GM23338 (cell line): ENCODE measurements around the gene ESX1. TPM values are rescaled to one million over a fixed set of nuclear protein-coding genes. Genes with fewer than 3 reads are reported as not detected.

Source experiments
- ATAC-seq: fragments of 200-7000 bp; cut with Tn5 transposase; 3 replicates; pipeline ENCODE4 v1.9.1; 2020
- DNase-seq: peaks from one replicate; pipeline ENCODE4 v3.0.0-alpha.2; 2015; ENCODE audit warnings: low spot score
- H2AFZ ChIP-seq: fragments of 200-600 bp; sonication (generic); 2 replicates; pipeline ENCODE4 v1.8.0; 2016; ENCODE audit warnings: antibody characterized with exemption, mild to moderate bottlenecking, moderate library complexity
- H3F3A ChIP-seq: fragments of 200-600 bp; sonication (generic); replicated peaks from 2 replicates; pipeline ENCODE4 v1.8.0; 2017; ENCODE audit warnings: antibody characterized with exemption, mixed run types, low read depth
- H3K27ac ChIP-seq: fragments of 200-600 bp; sonication (generic); 2 replicates; pipeline ENCODE4 v1.6.1; 2016; ENCODE audit warnings: low read depth
- H3K27me3 ChIP-seq: fragments of 200-600 bp; sonication (generic); 2 replicates; pipeline ENCODE4 v1.8.0; 2016; ENCODE audit warnings: mild to moderate bottlenecking, mixed run types, moderate library complexity; ENCODE audit not compliant: insufficient read depth
- H3K36me3 ChIP-seq: fragments of 200-600 bp; sonication (generic); 2 replicates; pipeline ENCODE4 v1.8.0; 2016; ENCODE audit warnings: mild to moderate bottlenecking; ENCODE audit not compliant: insufficient read depth
- H3K4me1 ChIP-seq: fragments of 200-600 bp; sonication (generic); 2 replicates; pipeline ENCODE4 v1.8.0; 2016; ENCODE audit warnings: mild to moderate bottlenecking, moderate library complexity; ENCODE audit not compliant: insufficient read depth
- H3K4me2 ChIP-seq: fragments of 200-600 bp; sonication (generic); 2 replicates; pipeline ENCODE4 v1.7.1; 2017; ENCODE audit warnings: mixed run types
- H3K4me3 ChIP-seq: fragments of 200-600 bp; sonication (generic); 2 replicates; pipeline ENCODE4 v1.6.1; 2016; ENCODE audit warnings: mixed run types
- H3K79me2 ChIP-seq: fragments of 200-600 bp; sonication (generic); replicated peaks from 2 replicates; pipeline ENCODE4 v1.8.0; 2017; ENCODE audit warnings: mild to moderate bottlenecking; ENCODE audit not compliant: insufficient read depth
- H3K9me2 ChIP-seq: fragments of 200-600 bp; sonication (generic); 2 replicates; pipeline ENCODE4 v1.8.0; 2017; ENCODE audit not compliant: insufficient read depth
- H4K20me1 ChIP-seq: fragments of 200-600 bp; sonication (generic); replicated peaks from 2 replicates; pipeline ENCODE4 v1.8.0; 2017; ENCODE audit warnings: mild to moderate bottlenecking; ENCODE audit not compliant: insufficient read depth
- H3K27ac Mint-ChIP-seq: 2 replicates; pipeline ENCODE4 v1.8.0; 2020; ENCODE audit warnings: inconsistent platforms, mild to moderate bottlenecking, moderate library complexity, mixed read lengths
- H3K27me3 Mint-ChIP-seq: 3 replicates; pipeline ENCODE4 v1.8.0; 2022; ENCODE audit warnings: low read depth, mild to moderate bottlenecking, moderate library complexity, mixed read lengths, inconsistent platforms; ENCODE audit not compliant: insufficient read depth, poor library complexity
- H3K36me3 Mint-ChIP-seq: 3 replicates; pipeline ENCODE4 v1.8.0; 2021; ENCODE audit warnings: low read depth, mild to moderate bottlenecking, inconsistent platforms, moderate library complexity, mixed read lengths
- H3K4me1 Mint-ChIP-seq: 3 replicates; pipeline ENCODE4 v1.8.0; 2020; ENCODE audit warnings: mild to moderate bottlenecking, inconsistent platforms, mixed read lengths
- H3K4me3 Mint-ChIP-seq: 3 replicates; pipeline ENCODE4 v1.8.0; 2021; ENCODE audit warnings: moderate library complexity, mild to moderate bottlenecking, inconsistent platforms, mixed read lengths
- H3K9me3 Mint-ChIP-seq: 3 replicates; pipeline ENCODE4 v1.8.0; 2020; ENCODE audit warnings: moderate library complexity, mild to moderate bottlenecking, inconsistent platforms, mixed read lengths
- CREB1 ChIP-seq: fragments of 250-450 bp; sonication (Bioruptor Pico); IDR thresholded peaks from 2 replicates; pipeline ENCODE4 v1.5.0; 2020; ENCODE audit warnings: low read depth, mild to moderate bottlenecking, moderate library complexity
- EZH2 ChIP-seq: fragments of 200-600 bp; sonication (generic); IDR thresholded peaks from one replicate; pipeline ENCODE4 v1.8.0; 2017; ENCODE audit warnings: antibody characterized with exemption, mild to moderate bottlenecking, low read depth; ENCODE audit not compliant: unreplicated experiment
- EZH2phosphoT487 ChIP-seq: fragments of 200-600 bp; sonication (generic); IDR thresholded peaks from one replicate; pipeline ENCODE4 v1.8.1; 2018; ENCODE audit warnings: antibody characterized with exemption; ENCODE audit not compliant: unreplicated experiment
- JUNB ChIP-seq: IDR thresholded peaks from one replicate; pipeline ENCODE4 v1.6.1; 2016; ENCODE audit warnings: antibody characterized with exemption; ENCODE audit not compliant: unreplicated experiment
- NANOG ChIP-seq: IDR thresholded peaks from 2 replicates; pipeline ENCODE4 v1.6.1; 2016; ENCODE audit warnings: antibody characterized with exemption, borderline replicate concordance
- STAT1 ChIP-seq: IDR thresholded peaks from one replicate; pipeline ENCODE4 v1.6.1; 2016; ENCODE audit warnings: antibody characterized with exemption; ENCODE audit not compliant: unreplicated experiment
- ZNF114 ChIP-seq: fragments of 250-450 bp; sonication (Bioruptor Pico); IDR thresholded peaks from 2 replicates; pipeline ENCODE4 v1.5.0; 2020; ENCODE audit warnings: mild to moderate bottlenecking, moderate library complexity
- ZNF462 ChIP-seq: fragments of 250-450 bp; sonication (Bioruptor Pico); IDR thresholded peaks from 2 replicates; pipeline ENCODE4 v1.5.0; 2020; ENCODE audit warnings: mild to moderate bottlenecking, moderate library complexity
- polyA plus RNA-seq: library from polyadenylated mRNA; unstranded; fragments of >200 nt; fragmentation: Nextera tagmentation; extraction: Ambion mirVana; gene quantifications from 2 replicates; pipeline ENCODE4 v1.2.1, GENCODE V29; 2016
- total RNA-seq: library from RNA; depleted of rRNA; stranded (reverse); fragments of >200 nt; shearing (Covaris generic); gene quantifications from 2 replicates; pipeline ENCODE4 v1.2.3, GENCODE V29; 2014
- TF ChIP-seq, protein P1 (sequence below), 2 experiments: fragments of 200-600 bp in 1 of 2; sonication (generic) in 1 of 2; conservative IDR thresholded peaks; 2 replicates each; pipeline versions ENCODE4 v1.5.1 to v1.6.1; 2016 to 2017; ENCODE audit warnings: antibody characterized with exemption in 2 of 2, low read depth in 2 of 2, mild to moderate bottlenecking in 2 of 2, moderate library complexity in 1 of 2

ESX1 gene
- total and polyA plus RNA-seq, 2 experiments from 2014 or later: not detected

DNA sequence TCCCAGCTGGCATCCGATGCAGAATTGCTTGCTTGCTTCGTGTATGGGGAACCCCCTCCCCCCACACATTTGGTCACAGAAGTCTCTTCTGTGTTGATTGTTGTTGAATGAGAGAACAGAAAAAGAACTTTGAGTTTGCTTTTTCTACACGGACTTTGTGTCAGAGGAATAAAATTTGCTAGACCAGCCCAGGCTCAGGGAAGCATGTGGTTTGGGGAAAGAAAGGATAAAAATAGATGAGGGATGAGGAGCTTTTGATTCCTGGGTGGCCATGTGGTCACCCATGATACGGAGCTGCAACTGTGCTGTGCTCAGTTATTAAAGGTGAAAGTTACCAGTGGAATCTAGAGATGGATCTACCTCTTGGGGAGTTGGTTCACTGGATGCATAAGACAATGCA is 34.2 kb upstream of the ESX1 start (continued):
- TF ChIP-seq ZNF462 (CRISPR knock-in tag): no peak
- no peak for TF ChIP-seq STAT1
- TF ChIP-seq ZNF114 (CRISPR knock-in tag): no peak
- TF ChIP-seq, protein P1, sequence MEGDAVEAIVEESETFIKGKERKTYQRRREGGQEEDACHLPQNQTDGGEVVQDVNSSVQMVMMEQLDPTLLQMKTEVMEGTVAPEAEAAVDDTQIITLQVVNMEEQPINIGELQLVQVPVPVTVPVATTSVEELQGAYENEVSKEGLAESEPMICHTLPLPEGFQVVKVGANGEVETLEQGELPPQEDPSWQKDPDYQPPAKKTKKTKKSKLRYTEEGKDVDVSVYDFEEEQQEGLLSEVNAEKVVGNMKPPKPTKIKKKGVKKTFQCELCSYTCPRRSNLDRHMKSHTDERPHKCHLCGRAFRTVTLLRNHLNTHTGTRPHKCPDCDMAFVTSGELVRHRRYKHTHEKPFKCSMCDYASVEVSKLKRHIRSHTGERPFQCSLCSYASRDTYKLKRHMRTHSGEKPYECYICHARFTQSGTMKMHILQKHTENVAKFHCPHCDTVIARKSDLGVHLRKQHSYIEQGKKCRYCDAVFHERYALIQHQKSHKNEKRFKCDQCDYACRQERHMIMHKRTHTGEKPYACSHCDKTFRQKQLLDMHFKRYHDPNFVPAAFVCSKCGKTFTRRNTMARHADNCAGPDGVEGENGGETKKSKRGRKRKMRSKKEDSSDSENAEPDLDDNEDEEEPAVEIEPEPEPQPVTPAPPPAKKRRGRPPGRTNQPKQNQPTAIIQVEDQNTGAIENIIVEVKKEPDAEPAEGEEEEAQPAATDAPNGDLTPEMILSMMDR (conservative IDR thresholded peaks at IDR 0.05; ENCODE audit: low read depth in 2 of 2): no peak
- no peak for TF ChIP-seq JUNB
- TF ChIP-seq EZH2: no peak
- TF ChIP-seq EZH2phosphoT487: no peak

DNA sequence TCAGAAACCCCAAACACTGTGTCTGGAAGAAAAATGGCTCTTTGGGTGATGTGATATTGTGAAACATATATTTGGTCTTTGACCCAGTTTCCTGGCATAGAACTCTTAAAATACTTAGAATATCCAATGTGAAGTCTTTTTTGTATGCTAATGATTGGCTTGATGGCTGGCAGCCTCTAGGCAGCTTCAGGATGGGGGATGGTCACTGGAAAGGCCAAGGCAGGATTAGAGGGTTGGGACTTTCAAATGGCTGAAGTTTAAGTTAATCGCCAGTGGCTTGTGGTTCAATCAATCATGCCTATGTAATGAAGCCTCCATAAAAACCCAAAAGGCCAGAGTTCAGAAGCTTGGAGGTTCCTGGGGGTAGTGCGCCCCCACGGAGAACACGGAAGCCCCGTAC is 33.5 kb upstream of the ESX1 start:
- Mint-ChIP-seq H3K27ac (peak overlapping the region; percentile 81), H3K27me3 (peaks cover 1% of the 10 kb centered on the region), H3K4me1 (peaks cover 53% of the 10 kb centered on the region), H3K9me3 (0 out of 3 replicates have a peak, but pooled peaks cover 2% of the 10 kb centered on the region), H3K4me3 (peak overlapping the region; percentile 40), H3K36me3 (no peaks in the 10 kb centered on the region)
- Histone ChIP-seq H3K27me3 (no peaks in the 10 kb centered on the region), H4K20me1 (no peaks in the 10 kb centered on the region), H3K9me2 (no peaks in the 10 kb centered on the region), H3K4me1 (peaks cover 45% of the 10 kb centered on the region), H3K27ac (peak overlapping the region; percentile 88), H2AFZ (no peak overlapping the region), H3K36me3 (no peaks in the 10 kb centered on the region), H3F3A (no peaks in the 10 kb centered on the region), H3K79me2 (no peaks in the 10 kb centered on the region), H3K4me3 (peak overlapping the region; percentile 22), H3K4me2 (peak overlapping the region; percentile 47)
- TF ChIP-seq STAT1 (no peak), NANOG (peak; percentile 62; the same call in 1 of the 2 replicates), CREB1 (no peak)
- ATAC-seq: peak; percentile 81
- peak; percentile 65 for DNase-seq
